ENCODE measurements around the gene ANKRD13D. TPM values are rescaled to one million over a fixed set of nuclear protein-coding genes. Genes with fewer than 3 reads are reported as not detected.

The ANKRD13D gene
- total and polyA plus RNA-seq, 2 of the 8 experiments (the other 6 are each of a cell fraction or from before 2014, with no cell fraction given) = 24.9 to 26.5 TPM

GRCh38 chr11:67281552-67282150 lies 7.5 kb upstream of the ANKRD13D start (continued):
- no peak for TF ChIP-seq CHD7 (IDR thresholded peaks at IDR 0.05; ENCODE audit: insufficient replicate concordance, low read length)
- TF ChIP-seq RBBP5 (IDR thresholded peaks at IDR 0.05; ENCODE audit: borderline replicate concordance, low read depth, low read length) = no peak
- no peak for TF ChIP-seq ZNF274 (IDR thresholded peaks at IDR 0.05; ENCODE audit: borderline replicate concordance, extremely low read depth, low read length)
- TF ChIP-seq RFX5 (IDR thresholded peaks at IDR 0.05; ENCODE audit: borderline replicate concordance, low read depth, low read length) = no peak
- no peak for TF ChIP-seq JUN (IDR thresholded peaks at IDR 0.05; ENCODE audit: low read depth, low read length)
- TF ChIP-seq RAD21 (IDR thresholded peaks at IDR 0.05 in 1 of 2, conservative IDR thresholded peaks at IDR 0.05 in 1 of 2; ENCODE audit: low read depth in 2 of 2, low read length in 2 of 2) = no peak
- TF ChIP-seq TCF12 (IDR thresholded peaks at IDR 0.05; ENCODE audit: low read depth, low read length) = no peak
- no peak for TF ChIP-seq MAX (IDR thresholded peaks at IDR 0.05)
- TF ChIP-seq EGR1 (IDR thresholded peaks at IDR 0.05; ENCODE audit: borderline replicate concordance, low read depth, low read length) = no peak
- no peak for TF ChIP-seq RNF2 (IDR thresholded peaks at IDR 0.05; ENCODE audit: borderline replicate concordance, low read depth, low read length, missing control alignments, poor library complexity, severe bottlenecking)
